WTC11 (cell line): Measurements from ENCODE around the gene SERPINA4. TPM values are rescaled to one million over a fixed set of nuclear protein-coding genes. Genes with fewer than 3 reads are reported as not detected.

Experiments
- ATAC-seq: fragments of 200-7000 bp; cut with Tn5 transposase; 2 replicates; pipeline ENCODE4 v1.10.0; 2021; ENCODE audit warnings: mild to moderate bottlenecking, moderate library complexity
- Bru-seq: library from RNA; stranded (reverse); fragments of 400-500 nt; gene quantifications from one replicate; lab custom pipeline; 2021; lab: Mats Ljungman, UMichigan
- CTCF ChIA-PET: fragments of 300-600 bp; sonication (Branson Sonifier 250); formaldehyde crosslinking; loops from one replicate; lab custom pipeline; 2021; ENCODE audit warnings: antibody characterized with exemption; lab: Charles Lee
- POLR2A ChIA-PET: fragments of 350-600 bp; sonication (Branson Sonifier 250); formaldehyde crosslinking; loops from one replicate; lab custom pipeline; 2021; ENCODE audit warnings: antibody characterized with exemption; lab: Charles Lee
- DNase-seq: peaks from one replicate; pipeline ENCODE4 v3.0.0; 2021; ENCODE audit warnings: low spot score
- H3K27ac Mint-ChIP-seq: 2 replicates; pipeline ENCODE4 v1.8.0; 2021; ENCODE audit warnings: mixed read lengths
- H3K27me3 Mint-ChIP-seq: 2 replicates; pipeline ENCODE4 v1.8.0; 2021; ENCODE audit warnings: low read depth, mild to moderate bottlenecking, moderate library complexity, mixed read lengths
- H3K36me3 Mint-ChIP-seq: 2 replicates; pipeline ENCODE4 v1.8.0; 2021; ENCODE audit warnings: mixed read lengths
- H3K4me1 Mint-ChIP-seq: 2 replicates; pipeline ENCODE4 v1.8.0; 2022; ENCODE audit warnings: mixed read lengths
- H3K4me3 Mint-ChIP-seq: 2 replicates; pipeline ENCODE4 v1.8.0; 2021; ENCODE audit warnings: mild to moderate bottlenecking, moderate library complexity, mixed read lengths
- H3K9me3 Mint-ChIP-seq: 2 replicates; pipeline ENCODE4 v1.8.0; 2021; ENCODE audit warnings: mixed read lengths
- ATF1 ChIP-seq: sonication (generic); formaldehyde crosslinking; IDR thresholded peaks from 2 replicates; pipeline ENCODE4 v1.8.1; 2023; ENCODE audit warnings: mild to moderate bottlenecking, moderate library complexity, missing genetic modification reagents
- CREB1 ChIP-seq: sonication (generic); formaldehyde crosslinking; IDR thresholded peaks from 2 replicates; pipeline ENCODE4 v1.8.0; 2023; ENCODE audit warnings: mild to moderate bottlenecking, missing genetic modification reagents
- CTCF ChIP-seq: fragments of 200-600 bp; IDR thresholded peaks from 2 replicates; pipeline ENCODE4 v1.8.0; 2022; ENCODE audit warnings: antibody characterized with exemption
- E2F4 ChIP-seq: sonication (generic); formaldehyde crosslinking; IDR thresholded peaks from 2 replicates; pipeline ENCODE4 v1.8.1; 2022; ENCODE audit warnings: low read depth, mild to moderate bottlenecking, moderate library complexity, missing genetic modification reagents, borderline replicate concordance
- FOXP1 ChIP-seq: sonication (generic); formaldehyde crosslinking; IDR thresholded peaks from 2 replicates; pipeline ENCODE4 v1.8.0; 2022; ENCODE audit warnings: missing genetic modification reagents, mild to moderate bottlenecking, moderate library complexity, borderline replicate concordance
- GABPB1 ChIP-seq: sonication (generic); formaldehyde crosslinking; IDR thresholded peaks from 2 replicates; pipeline ENCODE4 v1.8.1; 2023; ENCODE audit warnings: mild to moderate bottlenecking, missing genetic modification reagents
- GRHL2 ChIP-seq: fragments of 250-450 bp; sonication (Bioruptor Pico); IDR thresholded peaks from 2 replicates; pipeline ENCODE4 v1.8.0; 2022; ENCODE audit warnings: mild to moderate bottlenecking, moderate library complexity; ENCODE audit not compliant: insufficient replicate concordance, severe bottlenecking
- JAZF1 ChIP-seq: fragments of 250-450 bp; sonication (Bioruptor Pico); IDR thresholded peaks from 2 replicates; pipeline ENCODE4 v1.9.0; 2021; ENCODE audit warnings: moderate library complexity, mild to moderate bottlenecking, inconsistent platforms
- MXD4 ChIP-seq: fragments of 250-450 bp; sonication (Bioruptor Pico); IDR thresholded peaks from 2 replicates; pipeline ENCODE4 v1.8.0; 2021; ENCODE audit warnings: mild to moderate bottlenecking, moderate library complexity, borderline replicate concordance
- NR1H2 ChIP-seq: sonication (generic); formaldehyde crosslinking; IDR thresholded peaks from 2 replicates; pipeline ENCODE4 v1.9.0; 2021; ENCODE audit warnings: mild to moderate bottlenecking, moderate library complexity, missing genetic modification reagents
- NR2C2 ChIP-seq: sonication (generic); formaldehyde crosslinking; IDR thresholded peaks from 2 replicates; pipeline ENCODE4 v1.8.0; 2022; ENCODE audit warnings: mild to moderate bottlenecking, missing genetic modification reagents
- NR3C1 ChIP-seq: sonication (generic); formaldehyde crosslinking; conservative IDR thresholded peaks from 2 replicates; pipeline ENCODE4 v1.8.1; 2023; ENCODE audit warnings: low read depth, mild to moderate bottlenecking, missing genetic modification reagents
- OVOL2 ChIP-seq: fragments of 250-450 bp; sonication (Bioruptor Pico); IDR thresholded peaks from 2 replicates; pipeline ENCODE4 v1.9.0; 2021; ENCODE audit warnings: mild to moderate bottlenecking, borderline replicate concordance
- RELA ChIP-seq: sonication (generic); formaldehyde crosslinking; IDR thresholded peaks from 2 replicates; pipeline ENCODE4 v1.8.1; 2022; ENCODE audit warnings: missing genetic modification reagents, mild to moderate bottlenecking, borderline replicate concordance
- ZNF121 ChIP-seq: sonication (generic); formaldehyde crosslinking; IDR thresholded peaks from 2 replicates; pipeline ENCODE4 v1.8.0; 2023; ENCODE audit warnings: missing genetic modification reagents
- ZNF138 ChIP-seq: sonication (generic); formaldehyde crosslinking; conservative IDR thresholded peaks from 2 replicates; pipeline ENCODE4 v1.8.1; 2022; ENCODE audit warnings: mild to moderate bottlenecking, moderate library complexity, missing genetic modification reagents
- ZNF317 ChIP-seq: sonication (generic); formaldehyde crosslinking; IDR thresholded peaks from 2 replicates; pipeline ENCODE4 v1.8.1; 2023; ENCODE audit warnings: low read depth, mild to moderate bottlenecking, moderate library complexity, missing genetic modification reagents, borderline replicate concordance
- ZNF532 ChIP-seq: fragments of 250-450 bp; sonication (Bioruptor Pico); IDR thresholded peaks from 2 replicates; pipeline ENCODE4 v1.9.0; 2021; ENCODE audit warnings: mild to moderate bottlenecking, borderline replicate concordance
- long read RNA-seq, 3 experiments: library from RNA in 1 of 3; library from capped mRNA in 1 of 3; library from polyadenylated mRNA in 1 of 3; unstranded in 2 of 3; stranded (forward) in 1 of 3; transcript quantifications; one replicate each; pipeline ENCODE4 v2.0.0, GENCODE V29; 2021
- total RNA-seq: library from RNA; stranded (reverse); gene quantifications from 3 replicates; pipeline ENCODE4 v1.2.3, GENCODE V29; 2021
- TF ChIP-seq, protein P1 (sequence below): sonication (generic); formaldehyde crosslinking; IDR thresholded peaks from 2 replicates; pipeline ENCODE4 v1.8.0; 2022; ENCODE audit warnings: mild to moderate bottlenecking, missing genetic modification reagents

Gene SERPINA4, protein sequence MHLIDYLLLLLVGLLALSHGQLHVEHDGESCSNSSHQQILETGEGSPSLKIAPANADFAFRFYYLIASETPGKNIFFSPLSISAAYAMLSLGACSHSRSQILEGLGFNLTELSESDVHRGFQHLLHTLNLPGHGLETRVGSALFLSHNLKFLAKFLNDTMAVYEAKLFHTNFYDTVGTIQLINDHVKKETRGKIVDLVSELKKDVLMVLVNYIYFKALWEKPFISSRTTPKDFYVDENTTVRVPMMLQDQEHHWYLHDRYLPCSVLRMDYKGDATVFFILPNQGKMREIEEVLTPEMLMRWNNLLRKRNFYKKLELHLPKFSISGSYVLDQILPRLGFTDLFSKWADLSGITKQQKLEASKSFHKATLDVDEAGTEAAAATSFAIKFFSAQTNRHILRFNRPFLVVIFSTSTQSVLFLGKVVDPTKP
- 0.14 to 0.25 TPM in 2 of 3 replicates, not detected in the other for total RNA-seq
- not detected for Bru-seq, nascent RNA
- long read RNA-seq, experiment 1 = 0 reads
- long read RNA-seq, experiment 2 = 0 reads
- long read RNA-seq, experiment 3 = 0 reads

- no peak within 1 kb of the TSS for H3K27ac Mint-ChIP-seq
These were observed at the start of gene SERPINA4 for GRCh38 chr14:94560751-94561655. TSS of gene SERPINA4 (plus strand) at chr14:94561442. CDS start at chr14:94563483, 2,041 bp downstream.

More at GRCh38 chr14:94560751-94561655, at the start of gene SERPINA4:
- ATAC-seq (no peak), DNase-seq (no peak)
- Mint-ChIP-seq H3K9me3 (peaks cover 16% of the 10 kb centered on the region), H3K27me3 (no peaks in the 10 kb centered on the region), H3K36me3 (no peaks in the 10 kb centered on the region), H3K4me3 (no peak within 1 kb of the TSS), H3K4me1 (no peaks in the 10 kb centered on the region)
- POLR2A ChIA-PET = no interaction called here
- TF ChIP-seq RELA (CRISPR knock-in tag) (no peak), JAZF1 (CRISPR knock-in tag) (no peak), CTCF (no peak), CREB1 (no peak), ZNF121 (CRISPR knock-in tag) (no peak), ZNF532 (no peak), NR2C2 (CRISPR knock-in tag) (no peak), ZNF317 (CRISPR knock-in tag) (no peak), NR3C1 (CRISPR knock-in tag) (no peak), GABPB1 (CRISPR knock-in tag) (no peak), ATF1 (CRISPR knock-in tag) (no peak), FOXP1 (CRISPR knock-in tag) (no peak), OVOL2 (no peak), MXD4 (CRISPR knock-in tag) (no peak), E2F4 (CRISPR knock-in tag) (no peak), ZNF138 (CRISPR knock-in tag) (no peak), GRHL2 (CRISPR knock-in tag) (no peak), NR1H2 (CRISPR knock-in tag) (no peak)
- TF ChIP-seq, protein P1, sequence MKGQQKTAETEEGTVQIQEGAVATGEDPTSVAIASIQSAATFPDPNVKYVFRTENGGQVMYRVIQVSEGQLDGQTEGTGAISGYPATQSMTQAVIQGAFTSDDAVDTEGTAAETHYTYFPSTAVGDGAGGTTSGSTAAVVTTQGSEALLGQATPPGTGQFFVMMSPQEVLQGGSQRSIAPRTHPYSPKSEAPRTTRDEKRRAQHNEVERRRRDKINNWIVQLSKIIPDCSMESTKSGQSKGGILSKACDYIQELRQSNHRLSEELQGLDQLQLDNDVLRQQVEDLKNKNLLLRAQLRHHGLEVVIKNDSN = no peak
- CTCF ChIA-PET = interaction anchor here (0.5 to 1.0 kb wide), 3 partner anchors 12 to 760 kb away, joined by 3 to 5 read pairs (median 3); no protein-coding TSS in a partner anchor
